H9 (cell line): ENCODE measurements around the gene CNOT6. TPM values are rescaled to one million over a fixed set of nuclear protein-coding genes. Genes with fewer than 3 reads are reported as not detected.

Experiments used
- DNase-seq: peaks from one replicate; pipeline ENCODE4 v3.0.0-alpha.2; 2017
- H2AFZ ChIP-seq: one replicate; pipeline ENCODE4 v1.6.1; 2013; ENCODE audit warnings: mild to moderate bottlenecking, low read length, control low read depth, moderate library complexity
- H2AK5ac ChIP-seq: 2 replicates; pipeline ENCODE4 v1.6.1; 2013; ENCODE audit warnings: low read length, control low read depth, mixed read lengths; ENCODE audit not compliant: insufficient read length
- H2BK120ac ChIP-seq: one replicate; pipeline ENCODE4 v1.6.1; 2013; ENCODE audit warnings: low read depth, mild to moderate bottlenecking, low read length, control low read depth, inconsistent platforms; ENCODE audit not compliant: poor library complexity, severe bottlenecking
- H2BK12ac ChIP-seq: 2 replicates; pipeline ENCODE4 v1.6.1; 2013; ENCODE audit warnings: low read length, control low read depth, mixed read lengths, low read depth; ENCODE audit not compliant: insufficient read length
- H2BK15ac ChIP-seq: 2 replicates; pipeline ENCODE4 v1.6.1; 2013; ENCODE audit warnings: low read depth, low read length, control low read depth
- H2BK20ac ChIP-seq: one replicate; pipeline ENCODE4 v1.6.1; 2013; ENCODE audit warnings: low read depth, mild to moderate bottlenecking, low read length, control low read depth, inconsistent platforms; ENCODE audit not compliant: poor library complexity, severe bottlenecking
- H2BK5ac ChIP-seq: 2 replicates; pipeline ENCODE4 v1.6.1; 2013; ENCODE audit warnings: low read length, control low read depth, mixed read lengths; ENCODE audit not compliant: insufficient read length
- H3K14ac ChIP-seq: 2 replicates; pipeline ENCODE4 v1.6.1; 2013; ENCODE audit warnings: low read length, control low read depth; ENCODE audit not compliant: insufficient read depth
- H3K18ac ChIP-seq: 2 replicates; pipeline ENCODE4 v1.6.1; 2013; ENCODE audit warnings: low read depth, mild to moderate bottlenecking, mixed read lengths, low read length, control low read depth; ENCODE audit not compliant: insufficient read length
- H3K23ac ChIP-seq: 2 replicates; pipeline ENCODE4 v1.6.1; 2013; ENCODE audit warnings: low read length, control low read depth, mixed read lengths, low read depth; ENCODE audit not compliant: insufficient read length
- H3K23me2 ChIP-seq: 2 replicates; pipeline ENCODE4 v1.6.1; 2013; ENCODE audit warnings: low read depth, mild to moderate bottlenecking, mixed read lengths, low read length, control low read depth; ENCODE audit not compliant: insufficient read length, poor library complexity, severe bottlenecking
- H3K27ac ChIP-seq: 2 replicates; pipeline ENCODE4 v1.5.1; 2013; ENCODE audit warnings: low read length, control low read depth, mixed read lengths, low read depth; ENCODE audit not compliant: insufficient read length
- H3K27me3 ChIP-seq: 2 replicates; pipeline ENCODE4 v1.6.1; 2013; ENCODE audit warnings: low read length, control low read depth, inconsistent platforms; ENCODE audit not compliant: insufficient read depth
- H3K4ac ChIP-seq: 2 replicates; pipeline ENCODE4 v1.6.1; 2013; ENCODE audit warnings: low read depth, mild to moderate bottlenecking, control low read depth, inconsistent platforms, low read length, moderate library complexity
- H3K4me1 ChIP-seq: 2 replicates; pipeline ENCODE4 v1.6.1; 2013; ENCODE audit warnings: low read length, control low read depth, inconsistent platforms; ENCODE audit not compliant: insufficient read depth
- H3K4me2 ChIP-seq: 2 replicates; pipeline ENCODE4 v1.6.1; 2013; ENCODE audit warnings: low read length, control low read depth, mixed read lengths; ENCODE audit not compliant: insufficient read length, insufficient read depth
- H3K56ac ChIP-seq: 2 replicates; pipeline ENCODE4 v1.6.1; 2013; ENCODE audit warnings: low read depth, mild to moderate bottlenecking, mixed read lengths, low read length, control low read depth; ENCODE audit not compliant: insufficient read length
- H3K79me1 ChIP-seq: 2 replicates; pipeline ENCODE4 v1.6.1; 2013; ENCODE audit warnings: low read depth, mild to moderate bottlenecking, moderate library complexity, low read length, control low read depth, inconsistent platforms; ENCODE audit not compliant: insufficient read depth, poor library complexity, severe bottlenecking
- H3K79me2 ChIP-seq: 2 replicates; pipeline ENCODE4 v1.6.1; 2013; ENCODE audit warnings: low read length, control low read depth, inconsistent platforms; ENCODE audit not compliant: insufficient read depth
- H3K9ac ChIP-seq: 2 replicates; pipeline ENCODE4 v1.6.1; 2013; ENCODE audit warnings: low read length, control low read depth, mixed read lengths; ENCODE audit not compliant: insufficient read length; ENCODE audit errors: extremely low read depth
- H3K9me3 ChIP-seq: one replicate; pipeline ENCODE4 v1.6.1; 2013; ENCODE audit warnings: low read depth, low read length, inconsistent platforms; ENCODE audit not compliant: control insufficient read depth
- H3T11ph ChIP-seq: one replicate; pipeline ENCODE4 v1.6.1; 2013; ENCODE audit warnings: mild to moderate bottlenecking, low read length, control low read depth, inconsistent platforms
- H4K20me1 ChIP-seq: one replicate; pipeline ENCODE4 v1.6.1; 2013; ENCODE audit not compliant: control insufficient read depth, insufficient read length, insufficient read depth
- H4K5ac ChIP-seq: 2 replicates; pipeline ENCODE4 v1.6.1; 2013; ENCODE audit warnings: low read depth, mild to moderate bottlenecking, mixed read lengths, low read length, control low read depth; ENCODE audit not compliant: insufficient read length
- H4K8ac ChIP-seq: replicated peaks from 2 replicates; pipeline ENCODE4 v1.6.1; 2013; ENCODE audit warnings: low read length, control low read depth, mixed read lengths, low read depth; ENCODE audit not compliant: insufficient read length
- H4K91ac ChIP-seq: 2 replicates; pipeline ENCODE4 v1.6.1; 2013; ENCODE audit warnings: low read depth, mild to moderate bottlenecking, moderate library complexity, mixed read lengths, low read length, control low read depth; ENCODE audit not compliant: insufficient read length
- H3K27ac Mint-ChIP-seq, 3 experiments: 2 replicates in 2 of 3; 3 replicates in 1 of 3; pipeline ENCODE4 v1.8.0; 2020 to 2021; ENCODE audit warnings: mixed read lengths in 3 of 3, mild to moderate bottlenecking in 1 of 3, moderate library complexity in 1 of 3
- H3K27me3 Mint-ChIP-seq: 2 replicates; pipeline ENCODE4 v1.8.0; 2021; ENCODE audit warnings: low read depth, mild to moderate bottlenecking, moderate library complexity, mixed read lengths
- H3K36me3 Mint-ChIP-seq, 3 experiments: 2 replicates in 2 of 3; 3 replicates in 1 of 3; pipeline ENCODE4 v1.8.0; 2020 to 2021; ENCODE audit warnings: low read depth in 3 of 3, mixed read lengths in 3 of 3; ENCODE audit not compliant: insufficient read depth in 1 of 3
- H3K4me1 Mint-ChIP-seq, 2 experiments: 2 replicates each; pipeline ENCODE4 v1.8.0; 2020; ENCODE audit warnings: mixed read lengths in 2 of 2
- H3K4me3 Mint-ChIP-seq, 2 experiments: 2 replicates in 1 of 2; 3 replicates in 1 of 2; pipeline ENCODE4 v1.8.0; 2020 to 2021; ENCODE audit warnings: mild to moderate bottlenecking in 2 of 2, mixed read lengths in 2 of 2, moderate library complexity in 1 of 2
- H3K9me3 Mint-ChIP-seq, 2 experiments: 2 replicates in 1 of 2; 3 replicates in 1 of 2; pipeline ENCODE4 v1.8.0; 2020; ENCODE audit warnings: mild to moderate bottlenecking in 2 of 2, mixed read lengths in 2 of 2, moderate library complexity in 1 of 2
- WGBS: extraction: QIAGEN DNeasy Blood & Tissue Kit; methylation state at CpG from one replicate; pipeline ENCODE4 v1.1.7; 2013; ENCODE audit warnings: missing lambda C conversion rate, low lambda C conversion rate, mixed read lengths; ENCODE audit not compliant: insufficient read length; ENCODE audit errors: extremely low coverage; 5-methylcytosine and 5-hydroxymethylcytosine counted together
- total RNA-seq: library from RNA; stranded (reverse); gene quantifications from 2 replicates; pipeline ENCODE4 v1.2.1, GENCODE V29; 2021
- TF ChIP-seq, protein P1 (sequence below): fragments of 200-600 bp; sonication (generic); conservative IDR thresholded peaks from 3 replicates; pipeline ENCODE4 v1.8.0; 2021; ENCODE audit warnings: antibody characterized with exemption, mild to moderate bottlenecking

The CNOT6 gene
- total RNA-seq, 1 experiment from 2014 or later, result 45.0 TPM

DNA sequence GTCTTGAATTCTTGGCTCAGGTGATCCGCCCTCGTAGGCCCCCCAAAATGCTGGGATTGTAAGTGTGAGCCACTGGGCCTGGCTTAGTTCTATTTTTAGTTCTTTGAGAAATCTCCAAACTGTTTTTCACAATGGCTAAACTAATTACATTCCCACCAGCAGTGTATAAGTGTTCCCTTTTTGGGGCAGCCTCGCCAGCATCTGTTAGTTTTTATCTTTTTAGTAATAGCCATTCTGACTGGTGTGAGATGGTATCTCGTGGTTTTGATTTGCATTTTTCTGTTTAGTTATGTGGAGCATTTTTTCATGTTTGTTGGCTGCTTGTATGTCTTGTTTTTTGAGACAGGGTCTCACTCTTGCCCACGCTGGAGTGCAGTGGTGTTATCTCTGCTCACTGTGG lies 28.2 kb downstream of the CNOT6 start:
- Histone ChIP-seq H2BK120ac (no peak overlapping the region), H4K8ac (no peak overlapping the region), H2AFZ (no peak overlapping the region), H3K9ac (no peak overlapping the region), H2BK20ac (no peak overlapping the region), H2AK5ac (no peak overlapping the region), H2BK12ac (no peak overlapping the region), H3K23me2 (no peaks in the 10 kb centered on the region), H4K91ac (no peak overlapping the region), H3K4me2 (no peak overlapping the region), H4K20me1 (no peaks in the 10 kb centered on the region), H4K5ac (no peak overlapping the region), H3K18ac (no peak overlapping the region), H3K27ac (no peak overlapping the region), H3T11ph (no peak overlapping the region), H3K23ac (no peak overlapping the region), H3K9me3 (no peaks in the 10 kb centered on the region), H2BK5ac (no peak overlapping the region), H3K4me1 (peaks cover 2% of the 10 kb centered on the region; the same call in 1 of the 2 replicates), H3K14ac (no peak overlapping the region), H3K27me3 (no peaks in the 10 kb centered on the region), H3K4ac (no peak overlapping the region), H3K79me1 (peaks cover 5% of the 10 kb centered on the region), H2BK15ac (no peak overlapping the region), H3K56ac (no peak overlapping the region), H3K79me2 (peaks cover 56% of the 10 kb centered on the region; the same call in 1 of the 2 replicates)
- Mint-ChIP-seq H3K9me3 (no peaks in the 10 kb centered on the region; a peak in 1 of 5 replicates), H3K27me3 (no peaks in the 10 kb centered on the region), H3K36me3 (peaks cover 4 to 6% (median 6%) of the 10 kb centered on the region in 3 experiments), H3K4me1 (peaks cover 60 to 66% of the 10 kb centered on the region in 2 experiments), H3K4me3 (no peak overlapping the region; a peak in 1 of 5 replicates), H3K27ac (peak overlapping the region in 2 of 3 experiments; percentile 78 to 79; a peak in 4 of 7 replicates)
- WGBS, result no CpG with 5 or more reads among the region's 5 CpGs
- no peak for DNase-seq
- TF ChIP-seq, protein P1, sequence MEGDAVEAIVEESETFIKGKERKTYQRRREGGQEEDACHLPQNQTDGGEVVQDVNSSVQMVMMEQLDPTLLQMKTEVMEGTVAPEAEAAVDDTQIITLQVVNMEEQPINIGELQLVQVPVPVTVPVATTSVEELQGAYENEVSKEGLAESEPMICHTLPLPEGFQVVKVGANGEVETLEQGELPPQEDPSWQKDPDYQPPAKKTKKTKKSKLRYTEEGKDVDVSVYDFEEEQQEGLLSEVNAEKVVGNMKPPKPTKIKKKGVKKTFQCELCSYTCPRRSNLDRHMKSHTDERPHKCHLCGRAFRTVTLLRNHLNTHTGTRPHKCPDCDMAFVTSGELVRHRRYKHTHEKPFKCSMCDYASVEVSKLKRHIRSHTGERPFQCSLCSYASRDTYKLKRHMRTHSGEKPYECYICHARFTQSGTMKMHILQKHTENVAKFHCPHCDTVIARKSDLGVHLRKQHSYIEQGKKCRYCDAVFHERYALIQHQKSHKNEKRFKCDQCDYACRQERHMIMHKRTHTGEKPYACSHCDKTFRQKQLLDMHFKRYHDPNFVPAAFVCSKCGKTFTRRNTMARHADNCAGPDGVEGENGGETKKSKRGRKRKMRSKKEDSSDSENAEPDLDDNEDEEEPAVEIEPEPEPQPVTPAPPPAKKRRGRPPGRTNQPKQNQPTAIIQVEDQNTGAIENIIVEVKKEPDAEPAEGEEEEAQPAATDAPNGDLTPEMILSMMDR, result no peak
